ENCODE results near the gene RSPRY1. TPM values are rescaled to one million over a fixed set of nuclear protein-coding genes. Genes with fewer than 3 reads are reported as not detected.

Gene RSPRY1
- polyA plus RNA-seq, 1 donor: 23.3 TPM

DNA sequence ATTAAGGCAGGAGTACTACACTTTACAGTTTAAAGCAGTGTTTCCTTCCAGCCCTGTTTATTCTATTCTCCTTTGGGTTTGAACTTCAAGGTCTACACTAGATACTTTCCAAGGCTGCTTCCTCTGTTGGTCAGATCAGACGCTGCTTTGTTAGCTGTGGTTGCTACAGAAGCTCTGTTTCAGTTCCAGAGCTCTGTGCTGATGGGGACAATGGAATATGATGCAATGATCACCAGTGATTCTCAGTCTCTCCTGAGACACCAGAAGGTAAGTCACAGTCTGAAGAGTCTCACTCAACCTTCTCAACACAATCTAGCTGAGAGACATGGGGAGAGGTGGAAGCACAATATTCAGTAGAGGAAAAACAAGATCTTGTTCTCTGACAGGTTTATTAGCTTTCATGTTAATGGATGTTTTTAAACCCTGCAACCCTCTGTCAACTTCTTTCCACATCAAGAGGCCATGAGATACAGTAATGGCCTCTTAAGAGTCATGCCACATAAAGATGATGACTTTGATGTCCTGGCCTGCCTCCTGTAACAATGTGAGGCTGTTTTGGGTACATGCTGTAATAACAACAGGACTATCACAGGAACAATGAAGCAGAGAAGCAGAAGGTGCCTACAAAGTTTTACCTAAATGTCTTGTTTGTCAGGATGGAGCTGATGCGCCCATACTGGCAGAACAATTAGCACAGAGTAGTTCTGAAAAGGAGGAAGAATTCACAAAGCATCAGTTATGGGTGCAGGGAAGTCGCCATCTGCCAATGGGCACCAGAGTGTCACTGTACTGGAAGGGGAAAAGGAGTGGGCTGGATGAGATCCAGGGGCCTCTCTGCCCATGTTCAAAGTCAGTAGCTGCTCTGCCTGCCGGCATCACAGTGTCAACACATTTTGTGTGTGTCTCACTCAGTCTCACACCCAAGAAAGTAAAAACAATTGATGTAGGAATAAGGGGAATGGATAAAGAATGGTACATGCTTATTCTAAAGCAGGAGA is 33.7 kb upstream of the RSPRY1 start:
- DNase-seq (ENCODE audit: low read depth): no peak

DNA sequence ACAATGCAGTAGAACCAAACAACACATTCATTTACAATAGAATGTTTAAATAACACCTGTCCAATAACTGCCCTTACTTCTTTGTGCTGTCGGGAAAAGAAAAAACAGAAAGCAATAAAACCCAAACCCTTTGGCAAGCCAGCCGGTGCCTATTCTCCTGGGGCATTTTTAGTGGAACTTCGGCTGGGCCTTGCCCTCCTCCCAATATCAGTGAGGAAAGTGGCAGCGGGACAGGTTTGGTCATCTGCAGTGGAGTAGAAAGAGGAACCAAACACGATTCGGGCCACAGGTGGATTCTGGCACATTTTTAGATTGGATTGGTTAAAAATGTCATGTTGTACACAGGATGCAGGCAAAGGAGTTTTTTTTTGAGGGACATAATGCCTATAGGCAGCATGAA is 32.3 kb upstream of the RSPRY1 start:
- no peak for DNase-seq (ENCODE audit: low read depth)

DNA sequence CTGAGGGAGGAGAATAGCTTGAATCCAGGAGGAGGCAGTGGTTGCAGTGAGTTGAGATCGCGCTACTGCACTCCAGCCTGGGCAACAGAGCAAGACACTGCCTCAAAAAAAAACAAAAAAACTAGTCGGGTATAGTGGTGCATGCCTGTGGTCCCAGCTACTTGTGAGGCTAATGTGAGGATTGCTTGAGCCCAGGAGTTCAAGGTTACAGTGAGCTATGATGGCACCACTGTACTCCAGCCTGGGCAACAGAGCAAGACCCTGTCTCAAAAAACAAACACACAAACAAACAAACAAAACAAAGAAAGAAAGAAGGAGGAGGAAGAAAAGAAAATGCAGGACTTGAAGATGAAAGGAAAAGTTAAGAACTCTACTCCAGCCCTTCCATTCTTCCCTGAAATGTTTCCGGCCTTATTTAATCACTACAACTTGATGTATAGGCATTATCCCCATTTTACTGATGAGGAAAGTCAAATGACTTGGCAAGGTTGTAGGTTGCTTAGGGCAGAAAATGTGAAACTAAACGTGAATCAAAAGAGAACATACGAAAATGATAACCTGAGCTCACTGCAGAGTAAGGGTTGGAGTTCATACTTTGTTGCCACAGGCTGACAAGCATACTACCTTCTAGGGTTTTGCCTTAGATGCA is 30.3 kb upstream of the RSPRY1 start:
- no peak for DNase-seq (ENCODE audit: low read depth)

DNA sequence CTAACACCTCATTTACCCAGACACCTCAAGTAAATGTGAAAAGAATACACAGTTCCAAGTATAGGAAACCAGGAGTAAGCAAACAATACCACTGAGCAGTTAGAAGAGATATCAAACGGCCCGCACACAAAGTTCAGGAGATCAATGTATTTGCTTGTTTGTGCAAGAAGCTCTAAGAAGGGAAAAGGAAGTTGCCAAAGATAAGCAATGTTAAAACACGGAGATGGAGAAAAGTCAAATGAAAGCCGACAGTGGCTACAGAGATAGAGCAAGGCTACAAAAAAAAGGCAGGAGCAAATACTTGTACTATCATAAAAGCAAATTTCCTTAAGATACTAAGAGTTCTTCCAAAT is 29.8 kb upstream of the RSPRY1 start:
- DNase-seq (ENCODE audit: low read depth): no peak

DNA sequence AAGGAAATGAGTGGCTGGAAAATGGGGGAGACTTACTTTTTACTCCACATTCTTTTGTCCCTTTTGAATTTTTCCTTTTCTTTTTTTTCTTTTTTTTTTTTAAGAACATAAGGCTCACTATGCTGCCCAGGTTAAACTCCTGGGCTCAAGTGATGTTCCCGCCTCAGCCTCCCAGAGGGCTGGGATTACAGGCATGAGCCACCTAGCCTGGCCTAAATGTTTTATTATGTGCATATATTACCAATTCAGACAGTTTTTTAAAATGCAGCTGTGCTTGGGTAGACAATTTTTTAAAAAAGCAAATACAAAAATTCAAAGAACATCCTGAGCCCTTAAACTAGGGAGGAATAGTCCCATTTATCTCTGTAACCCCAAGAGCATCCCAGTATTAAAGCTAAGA is 28.6 kb upstream of the RSPRY1 start:
- DNase-seq (ENCODE audit: low read depth): no peak

DNA sequence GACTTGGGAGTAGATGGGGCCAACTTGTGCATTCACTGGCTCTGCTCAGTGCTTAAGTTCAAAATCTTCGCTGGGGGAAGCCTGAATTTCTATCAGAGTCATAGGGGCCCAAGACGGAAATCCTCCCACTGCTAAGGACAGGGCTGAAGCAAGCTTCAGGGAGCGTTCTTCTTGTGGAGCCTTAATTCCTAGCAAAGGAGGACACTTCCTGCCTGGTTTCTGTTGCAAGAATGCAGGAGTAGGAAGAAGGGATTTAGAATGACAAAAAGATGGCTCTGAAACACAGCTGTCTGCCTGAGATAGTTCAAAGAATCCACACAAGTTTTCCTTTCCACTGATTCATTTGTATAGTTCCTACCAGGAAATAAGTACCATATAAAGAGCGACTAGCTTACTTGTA is 26.7 kb upstream of the RSPRY1 start:
- DNase-seq (ENCODE audit: low read depth): no peak

DNA sequence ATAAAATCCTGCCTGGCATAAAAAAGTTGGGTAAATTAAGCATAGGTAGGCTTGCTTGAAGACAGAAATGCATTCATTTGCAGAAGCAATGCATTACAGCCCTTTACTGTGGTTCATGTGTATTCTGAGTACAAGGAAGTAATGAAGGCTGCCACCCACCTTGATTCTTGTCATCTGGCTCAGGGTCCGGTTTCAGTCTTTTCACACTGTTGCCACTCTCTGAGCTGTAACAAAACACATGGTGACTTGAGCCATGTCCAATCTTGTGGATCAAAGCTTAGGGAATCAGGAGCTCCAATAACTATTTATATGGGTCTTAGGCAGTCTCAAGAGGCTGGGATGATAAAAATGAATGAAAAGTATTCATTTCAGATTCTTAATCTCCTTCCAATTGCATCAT is 22.3 kb upstream of the RSPRY1 start:
- no peak for DNase-seq (ENCODE audit: low read depth)

DNA sequence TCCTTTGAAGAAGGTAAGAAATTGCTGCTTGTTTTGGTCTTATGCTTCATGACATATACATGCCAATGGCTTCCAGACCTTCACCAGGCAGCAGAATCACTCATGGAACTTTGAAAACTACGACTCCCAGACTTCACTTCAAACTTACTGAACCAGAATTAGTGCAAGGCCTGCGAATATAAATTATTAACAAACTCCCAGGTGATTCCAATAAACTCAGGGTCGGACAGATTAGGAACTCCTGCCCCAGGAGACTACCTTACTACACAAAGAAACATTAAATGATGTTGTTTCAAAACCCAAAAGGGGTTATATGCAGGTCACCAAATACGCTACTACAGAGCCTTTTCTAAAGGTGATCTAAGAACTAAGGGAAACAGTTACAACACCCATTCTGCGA is 20.6 kb upstream of the RSPRY1 start:
- DNase-seq (ENCODE audit: low read depth): no peak

DNA sequence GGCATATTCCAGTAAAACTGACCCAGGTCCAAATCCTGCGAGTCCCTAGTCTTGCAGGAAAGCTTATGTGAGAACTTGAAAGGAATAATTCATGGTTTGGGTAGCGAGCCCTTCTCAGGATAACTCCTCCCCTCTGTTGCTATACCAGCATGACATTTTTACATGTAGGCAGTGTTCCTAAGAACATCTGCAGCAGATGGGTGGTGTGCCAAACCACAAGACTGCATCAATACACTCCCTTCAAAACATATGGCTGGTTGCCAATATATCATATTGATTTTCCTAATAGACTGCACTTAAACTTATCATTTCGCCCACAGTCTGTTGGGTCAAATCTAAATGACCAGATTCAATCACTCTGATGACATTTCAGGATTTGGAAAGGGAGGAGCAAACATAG is 20.2 kb upstream of the RSPRY1 start:
- DNase-seq (ENCODE audit: low read depth): no peak

DNA sequence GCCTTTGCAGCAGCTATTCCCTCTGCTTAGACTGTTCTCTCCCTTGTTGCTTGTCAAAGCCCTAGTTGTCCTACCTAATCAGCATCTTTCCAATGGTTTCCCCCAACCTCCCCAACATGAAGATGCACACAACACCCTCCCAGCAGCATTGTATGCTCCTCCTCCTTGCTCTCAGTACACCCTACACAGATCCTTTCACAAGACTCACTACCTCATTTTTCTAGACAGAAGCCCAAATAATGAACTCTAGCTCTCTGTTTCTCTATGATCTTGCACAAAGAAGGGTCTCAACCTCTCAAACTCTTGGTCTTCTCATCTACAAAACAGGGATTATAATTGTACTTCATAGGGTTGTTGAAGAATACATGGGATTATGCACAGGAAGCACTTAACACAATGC is 19.7 kb upstream of the RSPRY1 start:
- no peak for DNase-seq (ENCODE audit: low read depth)

DNA sequence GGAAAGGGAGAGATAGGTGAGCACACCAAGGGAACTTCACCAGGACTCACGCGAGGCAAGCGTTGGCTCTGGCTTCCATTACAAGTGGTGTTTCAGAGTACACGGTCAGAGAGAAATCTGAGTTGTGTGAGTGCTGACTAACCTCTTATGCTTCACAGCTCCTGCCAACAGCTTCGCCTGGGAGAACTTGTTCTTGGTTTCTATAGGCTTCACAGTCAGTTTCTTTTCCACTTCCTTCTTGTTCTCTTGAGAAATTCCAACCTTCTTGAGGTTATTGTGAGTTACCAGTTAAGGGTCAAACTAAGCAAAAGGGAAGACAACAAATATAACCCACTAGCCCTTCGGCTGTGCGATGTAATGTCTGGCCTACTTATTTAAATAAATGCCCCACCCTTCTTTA is 19.2 kb upstream of the RSPRY1 start:
- no peak for DNase-seq (ENCODE audit: low read depth)

DNA sequence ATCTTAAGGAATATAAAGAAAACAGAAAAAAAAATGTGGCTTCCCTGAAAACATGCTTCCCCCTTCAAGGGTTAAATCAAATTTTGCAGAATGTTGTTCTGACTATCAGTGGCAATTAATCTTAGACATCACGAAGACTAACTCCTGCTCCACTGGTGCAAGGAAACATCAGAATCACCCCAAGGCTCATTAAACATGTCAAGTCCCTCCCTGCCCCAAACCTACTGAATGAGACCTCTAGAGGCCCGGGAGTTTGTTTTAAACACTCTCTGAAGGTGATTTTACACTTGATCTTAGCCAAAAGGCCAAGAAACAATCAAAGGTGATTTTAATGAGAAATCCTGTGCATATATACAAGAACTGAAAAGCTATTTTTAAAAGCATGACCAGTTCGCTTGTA is 18.6 kb upstream of the RSPRY1 start:
- no peak for DNase-seq (ENCODE audit: low read depth)

DNA sequence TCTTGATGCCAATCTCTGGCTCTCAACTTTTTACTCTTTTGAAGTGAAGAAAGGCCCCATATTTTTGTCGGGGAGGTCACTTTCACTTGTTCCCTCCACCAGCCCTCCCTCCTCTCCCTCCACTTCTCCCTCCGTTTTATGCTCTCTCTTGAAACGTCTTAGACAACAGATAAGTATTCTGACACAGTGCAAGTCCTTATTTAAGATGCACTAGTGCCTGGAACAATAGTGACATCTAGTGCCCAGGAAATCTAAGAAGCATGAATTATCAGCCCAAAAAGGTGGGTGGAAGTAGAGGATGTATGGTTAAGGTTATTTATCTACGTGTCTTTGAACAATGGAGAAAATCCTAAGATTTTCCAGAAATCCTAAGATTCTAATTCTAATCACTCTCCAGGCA is 18.2 kb upstream of the RSPRY1 start:
- DNase-seq (ENCODE audit: low read depth): no peak

DNA sequence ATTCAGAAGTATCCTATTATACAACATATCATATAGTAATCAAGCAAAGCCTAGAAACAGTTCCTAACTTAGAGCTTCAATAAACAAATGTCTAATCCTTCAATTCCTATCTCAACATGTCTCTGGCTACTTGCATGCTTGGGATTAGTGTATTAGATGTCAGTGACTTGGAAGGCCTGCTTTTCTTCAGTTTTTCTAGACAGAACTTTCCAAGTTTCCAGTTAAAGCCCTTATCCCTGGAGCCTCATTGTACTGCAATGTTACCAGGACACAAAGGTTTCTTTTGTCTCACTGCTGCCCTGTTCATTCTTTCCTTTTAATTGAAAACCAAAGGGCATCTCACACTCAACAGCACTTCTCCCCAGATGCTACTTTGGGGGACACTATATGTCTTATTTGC is 16.8 kb upstream of the RSPRY1 start:
- DNase-seq (ENCODE audit: low read depth): no peak

DNA sequence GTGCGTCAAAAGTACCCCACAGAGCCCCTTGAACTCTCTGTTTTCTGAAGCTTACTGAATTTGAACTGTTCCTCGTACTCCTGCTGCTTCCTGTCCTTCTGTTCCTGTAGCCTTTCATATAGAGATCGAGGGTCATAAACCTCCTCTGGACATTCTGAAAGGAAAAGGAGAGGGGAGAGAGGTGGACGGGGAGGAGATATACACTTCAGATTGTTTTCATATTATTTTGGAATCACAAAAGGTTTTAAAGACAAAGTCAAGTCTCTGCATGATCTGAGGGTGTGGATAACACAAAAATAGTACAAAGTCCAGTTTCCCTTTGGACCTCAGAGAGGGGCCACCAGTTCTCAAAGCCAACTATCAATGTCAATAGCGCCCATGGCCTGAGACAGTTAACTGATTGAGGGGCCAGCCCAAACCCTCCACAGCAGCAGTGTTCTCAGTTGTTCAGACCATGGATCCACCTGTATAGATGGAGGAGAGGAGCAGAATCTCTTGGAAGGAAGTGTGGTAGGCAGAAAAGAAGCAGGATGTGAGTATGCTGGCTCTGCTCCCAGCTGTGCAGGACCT is 13.3 kb upstream of the RSPRY1 start:
- DNase-seq (ENCODE audit: low read depth): no peak

DNA sequence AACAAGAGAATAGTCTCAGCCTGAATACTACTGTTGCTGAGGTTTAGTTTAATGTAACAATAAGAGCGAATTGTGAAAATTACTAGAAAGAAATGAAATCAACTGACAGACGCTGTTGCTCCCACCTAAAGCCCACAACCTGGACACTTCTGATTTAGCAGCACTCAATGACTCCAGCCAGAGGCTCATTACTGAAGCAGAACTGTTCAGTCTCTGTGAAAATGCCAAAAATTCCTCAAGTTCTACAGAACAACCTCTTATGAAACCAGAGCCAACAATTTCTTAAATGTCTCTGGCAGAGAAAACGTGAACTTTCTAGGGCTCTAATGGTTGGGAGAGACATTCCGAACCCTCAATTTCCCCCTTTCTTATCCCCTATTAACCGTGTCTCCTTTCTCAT is 10.2 kb upstream of the RSPRY1 start:
- DNase-seq (ENCODE audit: low read depth): no peak

DNA sequence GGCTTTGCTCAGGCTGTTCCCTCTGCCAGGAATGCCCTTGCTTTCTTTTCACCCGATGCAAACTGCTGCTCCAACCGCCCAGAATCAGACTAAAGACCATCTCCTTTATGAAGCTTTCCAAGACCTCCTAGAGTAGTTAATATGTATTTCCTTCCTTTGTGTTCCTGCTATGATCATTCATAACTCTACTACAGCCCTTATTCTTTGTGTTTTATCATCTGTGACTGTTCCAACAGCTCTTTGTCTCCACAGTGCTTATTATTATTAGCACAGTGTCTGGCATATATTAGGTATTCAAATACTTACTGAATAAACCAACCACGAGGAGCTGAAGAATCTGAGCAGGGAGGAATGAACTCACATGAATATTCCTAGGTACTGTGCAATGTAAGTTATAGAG is 7.9 kb upstream of the RSPRY1 start:
- DNase-seq (ENCODE audit: low read depth): no peak

DNA sequence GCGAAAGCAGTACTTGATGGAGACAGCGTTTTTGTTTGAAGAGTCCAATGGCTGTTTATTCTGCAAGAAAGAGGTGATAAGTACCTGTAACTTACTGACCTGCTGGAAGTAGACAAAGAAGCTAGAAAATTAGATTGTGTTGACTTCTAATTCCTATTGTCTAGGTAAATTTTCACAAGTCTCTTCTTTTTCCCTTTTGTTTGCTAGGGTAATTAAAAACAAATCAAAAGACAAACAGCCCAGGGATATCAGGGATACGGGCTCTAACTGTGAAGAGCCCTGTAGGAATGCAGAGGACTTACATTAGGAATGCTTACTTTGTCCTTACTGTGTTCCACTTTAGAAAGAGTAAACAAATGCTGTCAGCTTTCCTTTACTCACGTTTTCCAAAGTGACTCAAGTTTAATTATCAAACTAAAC is 7.3 kb upstream of the RSPRY1 start:
- DNase-seq (ENCODE audit: low read depth): no peak

DNA sequence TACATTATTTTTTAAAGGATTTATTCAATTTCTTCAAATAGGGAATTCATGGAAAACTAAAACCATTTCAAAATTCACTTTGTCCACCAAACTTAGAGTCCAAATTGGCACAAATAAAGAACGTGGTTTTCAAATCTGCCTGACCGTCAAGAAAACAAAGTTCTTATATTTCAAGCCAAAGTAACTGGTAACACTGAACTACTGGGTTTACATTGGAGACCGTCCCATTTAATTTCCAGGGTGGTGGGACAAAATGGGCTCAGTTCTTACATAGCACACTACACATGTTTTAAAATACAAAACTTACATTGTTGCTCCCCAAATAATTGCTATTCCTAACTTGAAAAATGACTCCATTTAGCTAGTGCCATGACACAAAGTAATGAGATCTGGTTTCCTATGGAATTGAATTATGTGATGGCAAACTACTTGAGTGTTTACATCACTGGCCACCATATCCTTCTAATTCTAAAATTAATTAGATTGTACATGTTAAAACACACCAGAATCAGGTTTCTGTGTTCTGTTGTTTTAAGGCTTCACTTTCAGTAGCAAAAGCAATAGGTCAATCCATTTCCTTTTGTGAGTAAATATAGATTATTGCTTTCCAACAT is 6.8 kb upstream of the RSPRY1 start:
- no peak for DNase-seq (ENCODE audit: low read depth)

DNA sequence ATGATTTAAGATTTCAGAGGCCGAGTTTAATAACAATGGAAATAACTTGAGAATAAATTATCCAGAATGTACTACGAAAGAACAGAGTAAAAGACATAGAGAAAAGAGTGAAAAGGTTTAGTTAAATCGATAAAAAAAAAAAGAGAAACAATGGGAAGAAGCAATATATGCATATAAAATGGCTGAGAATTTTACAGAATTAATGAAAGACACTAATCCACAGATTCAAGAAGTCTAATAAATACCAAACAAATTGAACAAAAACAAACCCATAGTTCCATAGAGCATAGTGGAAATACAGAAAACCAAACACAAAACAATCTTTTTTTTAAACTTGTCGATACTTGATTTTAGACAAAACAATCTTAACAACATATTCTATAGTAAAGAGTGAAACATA is 2.0 kb upstream of the RSPRY1 start:
- DNase-seq (ENCODE audit: low read depth): no peak

DNA sequence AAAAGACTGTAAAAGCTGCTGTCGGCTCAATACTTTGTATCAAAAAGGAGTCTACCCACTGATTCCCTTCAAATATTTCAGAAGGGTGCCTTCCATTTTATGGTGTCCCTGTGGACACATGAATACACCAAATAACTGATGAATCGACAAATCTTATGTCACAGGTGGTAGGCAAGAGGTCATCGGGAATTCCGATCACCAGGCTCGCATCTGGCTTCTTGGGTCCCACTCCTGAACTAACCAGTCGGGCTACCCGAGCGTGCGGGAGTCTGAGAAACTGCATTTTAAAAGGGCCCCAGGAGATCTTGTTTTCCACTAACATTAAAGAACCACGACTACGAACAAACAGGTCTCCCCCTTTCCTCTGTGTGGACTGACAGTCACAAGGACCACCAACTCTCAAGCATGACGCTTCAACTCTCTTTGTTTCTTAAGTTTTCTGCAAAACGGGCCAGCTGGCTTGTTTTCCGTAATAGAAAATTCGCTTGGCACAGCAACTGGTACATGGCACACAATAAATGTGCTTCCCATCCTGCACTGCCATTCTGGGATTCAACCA is 1.2 kb upstream of the RSPRY1 start:
- DNase-seq (ENCODE audit: low read depth): no peak

DNA sequence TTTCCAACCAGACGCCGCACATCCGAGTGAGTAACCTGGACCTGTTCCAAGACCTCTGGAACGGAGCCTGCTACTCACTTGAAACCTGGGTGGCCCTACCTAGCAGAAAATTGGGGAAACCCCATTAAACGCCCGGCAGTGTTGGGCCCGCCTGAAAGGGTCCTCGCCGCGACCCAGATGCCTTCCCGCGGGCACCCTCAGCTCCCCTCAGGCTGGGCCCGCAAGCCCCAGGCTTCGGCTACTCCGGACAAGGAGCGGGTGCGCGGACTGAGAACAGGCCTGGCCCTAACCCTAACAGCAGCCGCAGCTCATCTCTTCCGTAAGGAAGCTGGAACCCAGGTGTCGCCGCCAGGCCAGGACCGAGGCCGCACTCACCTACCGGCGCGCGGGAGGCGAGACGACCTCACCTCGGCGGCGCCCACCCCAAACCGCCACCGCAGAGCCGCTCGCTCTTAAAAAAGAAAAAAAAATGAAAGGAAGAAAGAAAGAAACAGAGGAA is 634 bp upstream of the RSPRY1 start:
- no peak for DNase-seq (ENCODE audit: low read depth)
